Astrocyte of the cerebellum (primary cell): ENCODE measurements around the gene AUP1.
"Not testable (repeated sequence)": the region's sequence is repeated elsewhere in the genome, so short reads cannot be mapped to it uniquely, and the experiment has no call there.

ENCODE experiments used
- DNase-seq: peaks from one replicate; pipeline ENCODE4 v3.0.0-alpha.2; 2011; ENCODE audit warnings: low read depth
- H3K4me3 ChIP-seq: 2 replicates; pipeline ENCODE4 v1.5.1; 2011; ENCODE audit warnings: mild to moderate bottlenecking, low read depth, low read length, moderate library complexity
- in situ Hi-C: cut with HindIII; loops from 2 replicates; pipeline ENCODE4 v1.10.0; 2017; ENCODE audit warnings: low sequenced_read_pairs
- TF ChIP-seq, protein P1 (sequence below): IDR thresholded peaks from 2 replicates; pipeline ENCODE4 v1.5.1; 2012; ENCODE audit warnings: low read length, low read depth, moderate library complexity, mild to moderate bottlenecking; ENCODE audit errors: missing control alignments

The AUP1 gene

DNA sequence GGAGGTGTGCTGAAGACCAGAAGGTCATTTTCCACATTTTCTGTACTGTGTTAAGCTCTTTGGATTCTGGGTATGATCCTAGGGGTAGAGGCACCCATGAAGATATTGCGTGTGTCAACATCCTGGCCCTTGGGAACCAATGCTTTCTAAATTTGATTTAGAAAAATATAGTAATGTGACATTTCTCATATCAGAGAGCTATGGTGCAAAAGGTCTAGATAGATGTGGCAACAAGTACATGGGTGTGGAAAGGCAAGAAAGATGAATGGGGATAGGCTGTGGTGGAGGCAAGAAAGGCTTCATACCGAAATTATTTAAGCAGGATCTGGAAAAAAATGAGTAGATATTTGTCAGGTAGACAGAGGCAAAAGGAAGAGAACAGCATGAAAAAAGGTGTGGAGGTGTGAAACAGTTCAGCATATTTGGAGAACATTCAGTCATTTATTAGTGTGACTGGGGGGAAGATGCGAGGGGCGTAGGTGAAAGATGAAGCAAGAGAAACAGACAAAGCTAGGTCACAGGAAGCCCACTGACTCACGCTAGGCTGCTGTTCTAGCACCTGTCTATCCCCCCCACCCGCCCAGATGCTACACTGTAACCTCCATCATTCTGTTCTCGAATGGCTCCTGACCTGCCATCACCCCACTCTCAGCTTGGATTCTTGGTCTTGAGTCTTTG lies 36.7 kb upstream of the AUP1 start:
- TF ChIP-seq, protein P1, sequence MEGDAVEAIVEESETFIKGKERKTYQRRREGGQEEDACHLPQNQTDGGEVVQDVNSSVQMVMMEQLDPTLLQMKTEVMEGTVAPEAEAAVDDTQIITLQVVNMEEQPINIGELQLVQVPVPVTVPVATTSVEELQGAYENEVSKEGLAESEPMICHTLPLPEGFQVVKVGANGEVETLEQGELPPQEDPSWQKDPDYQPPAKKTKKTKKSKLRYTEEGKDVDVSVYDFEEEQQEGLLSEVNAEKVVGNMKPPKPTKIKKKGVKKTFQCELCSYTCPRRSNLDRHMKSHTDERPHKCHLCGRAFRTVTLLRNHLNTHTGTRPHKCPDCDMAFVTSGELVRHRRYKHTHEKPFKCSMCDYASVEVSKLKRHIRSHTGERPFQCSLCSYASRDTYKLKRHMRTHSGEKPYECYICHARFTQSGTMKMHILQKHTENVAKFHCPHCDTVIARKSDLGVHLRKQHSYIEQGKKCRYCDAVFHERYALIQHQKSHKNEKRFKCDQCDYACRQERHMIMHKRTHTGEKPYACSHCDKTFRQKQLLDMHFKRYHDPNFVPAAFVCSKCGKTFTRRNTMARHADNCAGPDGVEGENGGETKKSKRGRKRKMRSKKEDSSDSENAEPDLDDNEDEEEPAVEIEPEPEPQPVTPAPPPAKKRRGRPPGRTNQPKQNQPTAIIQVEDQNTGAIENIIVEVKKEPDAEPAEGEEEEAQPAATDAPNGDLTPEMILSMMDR, result no peak
- no peak overlapping the region for H3K4me3 ChIP-seq
- no peak for DNase-seq
- in situ Hi-C loops, result no loop called here

DNA sequence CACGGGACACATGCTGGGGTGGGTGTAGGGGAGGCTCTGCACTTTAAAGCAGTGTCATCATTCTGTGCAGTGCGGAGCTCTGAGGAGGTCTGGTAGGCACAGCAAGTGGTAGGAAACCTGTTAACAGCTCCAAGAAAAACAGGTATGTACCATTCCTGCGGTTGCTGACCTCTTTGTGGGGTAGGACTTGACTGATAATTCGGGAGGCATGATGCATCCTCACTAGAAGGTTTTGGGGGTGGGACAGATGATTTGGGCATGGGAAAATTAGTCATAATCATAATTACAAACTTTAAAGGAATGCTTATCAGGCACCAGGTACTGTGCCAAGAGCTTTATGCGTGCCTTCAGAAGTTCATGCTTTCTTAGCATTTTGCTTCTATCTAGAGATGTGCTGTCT lies 34.7 kb upstream of the AUP1 start:
- peak; percentile 66 for DNase-seq
- H3K4me3 ChIP-seq, result no peak overlapping the region
- TF ChIP-seq, protein P1, result no peak
- in situ Hi-C loops, result no loop called here

DNA sequence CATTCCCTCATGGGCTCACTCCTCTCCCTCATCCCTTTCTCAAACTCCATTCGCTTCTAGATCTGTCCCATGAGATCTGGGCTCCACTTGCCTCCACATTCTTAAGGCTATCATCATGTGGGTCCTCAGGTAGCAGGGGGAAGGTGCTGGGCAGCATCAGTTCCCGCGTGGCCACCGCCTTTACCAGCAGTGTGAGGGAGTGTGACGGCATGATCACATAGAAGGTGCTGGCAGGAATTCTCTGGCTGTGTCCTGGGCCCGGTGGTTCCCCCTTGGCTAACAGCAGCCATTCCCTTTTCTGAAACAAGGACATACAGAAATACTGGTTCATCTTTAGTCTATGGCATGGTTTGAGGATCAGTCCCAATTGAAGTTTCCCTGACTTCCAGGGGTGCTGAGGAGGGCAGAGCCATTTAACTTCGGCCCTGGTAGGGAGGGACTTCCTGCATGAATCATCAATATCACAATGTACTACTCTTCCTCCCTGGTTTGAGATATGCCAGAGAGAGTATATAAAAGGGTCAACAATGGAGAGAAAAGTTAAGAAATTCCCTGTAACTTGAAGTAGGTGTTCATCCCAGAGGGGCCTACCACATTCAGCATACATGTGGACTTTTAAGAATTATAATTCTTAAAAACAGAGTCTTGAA lies 32.7 kb upstream of the AUP1 start:
- TF ChIP-seq, protein P1, result no peak
- in situ Hi-C loops, result no loop called here
- no peak for DNase-seq
- no peak overlapping the region for H3K4me3 ChIP-seq

DNA sequence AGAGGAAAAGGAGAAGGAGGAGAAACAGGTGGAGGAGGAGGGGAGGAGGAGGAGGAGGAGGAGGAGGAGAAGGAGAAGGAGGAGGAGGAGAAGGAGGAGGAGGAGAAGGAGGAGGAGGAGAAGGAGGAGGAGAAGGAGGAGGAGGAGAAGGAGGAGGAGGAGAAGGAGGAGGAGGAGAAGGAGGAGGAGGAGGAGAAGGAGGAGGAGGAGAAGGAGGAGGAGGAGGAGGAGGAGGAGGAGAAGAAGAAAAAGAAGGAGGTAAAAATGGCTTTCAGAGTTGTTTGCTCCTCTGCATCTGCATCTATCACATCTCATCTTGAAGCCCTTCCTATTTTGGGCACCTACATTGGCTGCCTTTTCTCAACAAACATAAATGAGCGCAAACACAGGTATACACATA lies 31.5 kb upstream of the AUP1 start:
- DNase-seq, in situ Hi-C loops, H3K4me3 ChIP-seq: not testable (repeated sequence)

DNA sequence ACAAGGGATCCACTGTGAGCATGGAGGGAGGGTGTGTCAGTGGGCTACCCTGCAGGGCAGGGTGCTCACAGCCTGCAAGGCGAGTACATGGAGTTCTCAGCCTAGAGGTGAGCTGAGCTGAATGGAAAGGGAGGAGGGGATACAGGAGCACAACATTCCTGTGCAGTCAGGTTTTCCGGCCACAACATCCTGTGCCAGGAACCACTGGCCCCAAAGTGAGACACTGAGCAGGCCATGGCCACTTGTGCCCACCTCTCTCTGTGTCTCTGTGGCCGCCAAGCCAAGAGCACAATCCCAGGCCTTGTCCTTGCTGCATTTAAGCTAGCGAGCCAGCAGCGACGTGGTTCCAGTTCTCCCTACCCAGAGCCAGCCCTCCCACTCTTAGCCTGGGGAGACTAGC lies 31.1 kb upstream of the AUP1 start:
- in situ Hi-C loops, result no loop called here
- no peak for DNase-seq
- H3K4me3 ChIP-seq, result no peak overlapping the region
- TF ChIP-seq, protein P1, result no peak

DNA sequence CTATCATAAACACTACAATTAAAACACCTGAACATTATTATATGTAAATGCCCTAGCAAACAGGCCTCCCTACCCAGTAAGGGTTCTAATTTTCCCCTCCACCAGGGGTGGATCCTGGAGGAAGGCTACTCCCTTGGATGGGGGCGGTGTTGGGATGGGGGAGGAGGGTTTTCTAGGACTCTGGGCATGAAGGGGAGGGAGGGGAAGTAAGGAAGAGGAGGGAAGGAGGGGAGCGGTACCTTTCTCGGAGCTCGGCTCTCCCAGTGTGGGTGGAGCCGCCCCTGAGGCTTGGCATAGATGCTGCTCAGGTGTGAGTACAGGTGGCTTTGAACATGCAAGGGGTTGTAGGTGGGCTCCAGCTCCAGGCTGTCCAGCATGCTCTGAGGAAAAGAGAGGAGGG lies 30.4 kb upstream of the AUP1 start:
- DNase-seq, result no peak
- H3K4me3 ChIP-seq, result no peak overlapping the region
- in situ Hi-C loops, result no loop called here
- TF ChIP-seq, protein P1, result no peak

DNA sequence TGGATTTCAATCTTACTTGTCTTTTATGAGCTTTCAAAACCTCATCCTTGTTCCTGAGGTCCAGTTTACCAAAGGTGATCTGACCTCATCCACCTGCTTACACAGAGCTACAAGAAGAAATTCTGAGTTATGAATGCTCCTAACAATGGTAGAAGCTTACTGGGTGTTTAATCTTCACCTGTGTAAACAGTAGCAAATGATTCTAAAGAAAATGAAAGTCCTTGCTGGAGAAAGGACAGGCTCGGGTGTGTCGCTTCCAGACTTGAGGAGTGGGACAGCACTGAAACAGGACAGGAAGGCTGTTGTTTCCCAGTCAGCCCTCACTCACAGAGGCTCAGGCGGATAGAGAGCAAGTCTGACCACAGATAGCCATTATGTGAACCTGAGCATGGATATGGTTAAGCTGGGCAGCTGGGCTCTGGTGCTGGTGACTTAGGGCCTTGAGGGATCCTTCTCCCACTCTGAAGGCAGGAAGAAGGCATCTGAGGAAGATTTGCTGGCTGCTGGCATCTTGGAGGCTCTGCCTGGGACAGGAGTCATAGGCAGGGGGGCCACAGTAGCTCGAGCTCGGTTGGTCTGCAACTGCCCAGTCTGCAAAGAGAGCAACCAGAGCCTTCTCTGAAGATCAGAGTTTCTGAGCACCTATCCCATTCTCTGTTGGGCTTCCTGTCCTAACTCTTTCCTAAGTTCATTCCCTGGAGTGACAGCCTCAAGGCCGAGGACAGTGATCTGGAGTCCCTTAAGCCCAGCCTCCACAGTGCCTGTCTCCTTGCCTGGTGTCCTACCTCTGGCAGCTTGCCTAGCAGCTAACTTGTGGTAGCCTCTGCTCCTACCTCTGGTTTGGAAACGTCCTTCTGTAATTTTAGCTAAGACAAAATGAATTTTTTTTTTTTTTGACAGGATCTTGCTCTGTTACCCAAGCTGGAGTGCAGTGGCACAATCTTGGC lies 29.1 kb upstream of the AUP1 start:
- DNase-seq, result no peak
- in situ Hi-C loops, result no loop called here
- no peak overlapping the region for H3K4me3 ChIP-seq
- TF ChIP-seq, protein P1, result no peak
